ENCODE data around the gene FSTL3. TPM values are rescaled to one million over a fixed set of nuclear protein-coding genes. Genes with fewer than 3 reads are reported as not detected.
A peak's percentile ranks its signal among the peaks of the same experiment; 100 is the strongest.

FSTL3 gene
- total and polyA plus RNA-seq, 2 of the 13 experiments (the other 11 are each of a cell fraction or from before 2014, with no cell fraction given): 13.5 to 15.6 TPM

DNA sequence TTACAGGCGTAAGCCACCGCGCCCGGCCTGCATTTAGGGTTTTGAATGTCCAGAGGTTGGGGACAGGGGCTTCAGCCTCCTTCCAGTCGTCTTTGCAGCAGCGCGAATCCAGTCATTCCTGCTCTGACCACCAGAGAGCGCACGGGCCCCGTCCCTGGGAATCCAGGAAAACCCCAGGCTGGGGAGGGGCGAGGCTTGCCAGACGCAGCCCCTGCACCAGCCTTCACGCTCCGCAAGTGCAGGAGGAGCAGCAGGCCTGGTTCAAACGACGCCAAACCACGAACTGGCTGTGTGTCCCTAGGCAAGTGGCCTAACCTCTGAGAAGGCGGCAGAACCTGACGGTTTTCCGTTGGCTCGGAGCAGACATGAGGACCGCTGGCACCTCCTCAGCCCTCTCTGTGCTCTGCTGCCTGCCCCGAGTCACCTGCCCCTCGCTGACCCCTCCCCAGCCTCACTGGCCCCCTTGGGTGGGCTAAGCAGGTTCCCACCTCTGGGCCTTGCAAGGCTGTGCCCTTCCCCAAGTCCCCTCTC lies 11.2 kb upstream of the FSTL3 start (continued):
- no peak for TF ChIP-seq HOXD1 (CRISPR knock-in tag; IDR thresholded peaks at IDR 0.05)
- TF ChIP-seq, protein P1, sequence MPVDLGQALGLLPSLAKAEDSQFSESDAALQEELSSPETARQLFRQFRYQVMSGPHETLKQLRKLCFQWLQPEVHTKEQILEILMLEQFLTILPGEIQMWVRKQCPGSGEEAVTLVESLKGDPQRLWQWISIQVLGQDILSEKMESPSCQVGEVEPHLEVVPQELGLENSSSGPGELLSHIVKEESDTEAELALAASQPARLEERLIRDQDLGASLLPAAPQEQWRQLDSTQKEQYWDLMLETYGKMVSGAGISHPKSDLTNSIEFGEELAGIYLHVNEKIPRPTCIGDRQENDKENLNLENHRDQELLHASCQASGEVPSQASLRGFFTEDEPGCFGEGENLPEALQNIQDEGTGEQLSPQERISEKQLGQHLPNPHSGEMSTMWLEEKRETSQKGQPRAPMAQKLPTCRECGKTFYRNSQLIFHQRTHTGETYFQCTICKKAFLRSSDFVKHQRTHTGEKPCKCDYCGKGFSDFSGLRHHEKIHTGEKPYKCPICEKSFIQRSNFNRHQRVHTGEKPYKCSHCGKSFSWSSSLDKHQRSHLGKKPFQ (CRISPR knock-in tag; IDR thresholded peaks at IDR 0.05; ENCODE audit: insufficient replicate concordance): no peak
- TF ChIP-seq ETV6 (CRISPR knock-in tag; conservative IDR thresholded peaks at IDR 0.05): no peak
- no peak for TF ChIP-seq SOX6 (IDR thresholded peaks at IDR 0.05)
- peak; percentile 50; the same call in 1 of the 2 replicates for TF ChIP-seq SOX6 (CRISPR knock-in tag; IDR thresholded peaks at IDR 0.05)
- no peak for TF ChIP-seq SP1 (IDR thresholded peaks at IDR 0.05)
- TF ChIP-seq SP1 (CRISPR knock-in tag; IDR thresholded peaks at IDR 0.05): peak; percentile 45; the same call in 1 of the 2 replicates
- no peak for TF ChIP-seq SAFB2 (CRISPR knock-in tag; IDR thresholded peaks at IDR 0.05; ENCODE audit: borderline replicate concordance, low read depth)
- TF ChIP-seq ZSCAN20 (CRISPR knock-in tag; IDR thresholded peaks at IDR 0.05; ENCODE audit: borderline replicate concordance): no peak
- TF ChIP-seq, protein P2, sequence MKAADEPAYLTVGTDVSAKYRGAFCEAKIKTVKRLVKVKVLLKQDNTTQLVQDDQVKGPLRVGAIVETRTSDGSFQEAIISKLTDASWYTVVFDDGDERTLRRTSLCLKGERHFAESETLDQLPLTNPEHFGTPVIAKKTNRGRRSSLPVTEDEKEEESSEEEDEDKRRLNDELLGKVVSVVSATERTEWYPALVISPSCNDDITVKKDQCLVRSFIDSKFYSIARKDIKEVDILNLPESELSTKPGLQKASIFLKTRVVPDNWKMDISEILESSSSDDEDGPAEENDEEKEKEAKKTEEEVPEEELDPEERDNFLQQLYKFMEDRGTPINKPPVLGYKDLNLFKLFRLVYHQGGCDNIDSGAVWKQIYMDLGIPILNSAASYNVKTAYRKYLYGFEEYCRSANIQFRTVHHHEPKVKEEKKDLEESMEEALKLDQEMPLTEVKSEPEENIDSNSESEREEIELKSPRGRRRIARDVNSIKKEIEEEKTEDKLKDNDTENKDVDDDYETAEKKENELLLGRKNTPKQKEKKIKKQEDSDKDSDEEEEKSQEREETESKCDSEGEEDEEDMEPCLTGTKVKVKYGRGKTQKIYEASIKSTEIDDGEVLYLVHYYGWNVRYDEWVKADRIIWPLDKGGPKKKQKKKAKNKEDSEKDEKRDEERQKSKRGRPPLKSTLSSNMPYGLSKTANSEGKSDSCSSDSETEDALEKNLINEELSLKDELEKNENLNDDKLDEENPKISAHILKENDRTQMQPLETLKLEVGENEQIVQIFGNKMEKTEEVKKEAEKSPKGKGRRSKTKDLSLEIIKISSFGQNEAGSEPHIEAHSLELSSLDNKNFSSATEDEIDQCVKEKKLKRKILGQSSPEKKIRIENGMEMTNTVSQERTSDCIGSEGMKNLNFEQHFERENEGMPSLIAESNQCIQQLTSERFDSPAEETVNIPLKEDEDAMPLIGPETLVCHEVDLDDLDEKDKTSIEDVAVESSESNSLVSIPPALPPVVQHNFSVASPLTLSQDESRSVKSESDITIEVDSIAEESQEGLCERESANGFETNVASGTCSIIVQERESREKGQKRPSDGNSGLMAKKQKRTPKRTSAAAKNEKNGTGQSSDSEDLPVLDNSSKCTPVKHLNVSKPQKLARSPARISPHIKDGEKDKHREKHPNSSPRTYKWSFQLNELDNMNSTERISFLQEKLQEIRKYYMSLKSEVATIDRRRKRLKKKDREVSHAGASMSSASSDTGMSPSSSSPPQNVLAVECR (CRISPR knock-in tag; IDR thresholded peaks at IDR 0.05; ENCODE audit: borderline replicate concordance): peak; percentile 70
- TF ChIP-seq NCOA2 (CRISPR knock-in tag; IDR thresholded peaks at IDR 0.05): peak; percentile 31; the same call in 1 of the 2 replicates
- TF ChIP-seq ZNF761 (CRISPR knock-in tag; conservative IDR thresholded peaks at IDR 0.05): no peak
- TF ChIP-seq NR2F1 (CRISPR knock-in tag; IDR thresholded peaks at IDR 0.05): 0 out of 4 replicates have a peak, but pooled peaks of 1 of the 2 experiments have one; percentile 6
- TF ChIP-seq ZNF383 (CRISPR knock-in tag; IDR thresholded peaks at IDR 0.05; ENCODE audit: borderline replicate concordance): no peak
- TF ChIP-seq IKZF4 (CRISPR knock-in tag; IDR thresholded peaks at IDR 0.05; ENCODE audit: borderline replicate concordance, low read depth, not compliant biosample characterization): no peak
- no peak for TF ChIP-seq FLYWCH1 (CRISPR knock-in tag; IDR thresholded peaks at IDR 0.05)
- 0 out of 2 replicates have a peak, but pooled peaks have one; percentile 50 for TF ChIP-seq KMT2A (CRISPR knock-in tag; IDR thresholded peaks at IDR 0.05)
- TF ChIP-seq MIXL1 (CRISPR knock-in tag; IDR thresholded peaks at IDR 0.05): peak; percentile 63; the same call in 1 of the 2 replicates
- TF ChIP-seq ZBTB49 (CRISPR knock-in tag; IDR thresholded peaks at IDR 0.05; ENCODE audit: borderline replicate concordance): no peak
- peak; percentile 61 for TF ChIP-seq IRF2 (CRISPR knock-in tag; IDR thresholded peaks at IDR 0.05)
- TF ChIP-seq KDM1A (CRISPR knock-in tag; IDR thresholded peaks at IDR 0.05): no peak
- no peak; the same call in 1 of the 2 replicates for TF ChIP-seq ZNF333 (CRISPR knock-in tag; IDR thresholded peaks at IDR 0.05; ENCODE audit: borderline replicate concordance)

All from HepG2 (cell line).